ENCODE results near the gene NKAIN2.

The NKAIN2 gene

GRCh38 chr6:124800222-124800621, 996.6 kb downstream of the NKAIN2 start:
- Histone ChIP-seq H3K27me3 (no peaks in the 10 kb centered on the region), H3K9me3 (no peaks in the 10 kb centered on the region), H3K4me1 (ENCODE audit: control insufficient read depth in 1 of 2, insufficient read depth in 1 of 2, low read depth in 1 of 2, low read length in 1 of 2) (no peaks in the 10 kb centered on the region), H3K27ac (no peak overlapping the region), H3K4me3 (ENCODE audit: low read depth in 1 of 2, low read length in 1 of 2) (no peak overlapping the region), H3K36me3 (no peaks in the 10 kb centered on the region)
- TF ChIP-seq CTCF (IDR thresholded peaks at IDR 0.05) = no peak

- Histone ChIP-seq H3K27me3 (no peaks in the 10 kb centered on the region), H3K36me3 (no peaks in the 10 kb centered on the region), H3K4me3 (ENCODE audit: low read depth in 1 of 2, low read length in 1 of 2) (no peak overlapping the region), H3K9me3 (no peaks in the 10 kb centered on the region), H3K27ac (no peak overlapping the region), H3K4me1 (ENCODE audit: control insufficient read depth in 1 of 2, insufficient read depth in 1 of 2, low read depth in 1 of 2, low read length in 1 of 2) (no peaks in the 10 kb centered on the region)
- TF ChIP-seq CTCF (IDR thresholded peaks at IDR 0.05) = no peak
Observed at GRCh38 chr6:124812067-124812466, 1008.4 kb downstream of the NKAIN2 start.

GRCh38 chr6:124819346-124819745, 1015.7 kb downstream of the NKAIN2 start:
- Histone ChIP-seq H3K9me3 (no peaks in the 10 kb centered on the region), H3K4me3 (ENCODE audit: low read depth in 1 of 2, low read length in 1 of 2) (peak overlapping the region in 1 of 2 experiments; percentile 7), H3K27me3 (no peaks in the 10 kb centered on the region), H3K27ac (peak overlapping the region; percentile 82), H3K4me1 (ENCODE audit: control insufficient read depth in 1 of 2, insufficient read depth in 1 of 2, low read depth in 1 of 2, low read length in 1 of 2) (peaks cover 11 to 17% of the 10 kb centered on the region in 2 experiments), H3K36me3 (no peaks in the 10 kb centered on the region)
- TF ChIP-seq CTCF (IDR thresholded peaks at IDR 0.05) = no peak

- TF ChIP-seq CTCF (IDR thresholded peaks at IDR 0.05) = no peak
- Histone ChIP-seq H3K4me3 (ENCODE audit: low read depth in 1 of 2, low read length in 1 of 2) (no peak overlapping the region), H3K4me1 (ENCODE audit: control insufficient read depth in 1 of 2, insufficient read depth in 1 of 2, low read depth in 1 of 2, low read length in 1 of 2) (peaks cover 11 to 17% of the 10 kb centered on the region in 2 experiments), H3K36me3 (no peaks in the 10 kb centered on the region), H3K27ac (no peak overlapping the region), H3K9me3 (no peaks in the 10 kb centered on the region), H3K27me3 (no peaks in the 10 kb centered on the region)
Observed at GRCh38 chr6:124822204-124822613, 1018.5 kb downstream of the NKAIN2 start.

GRCh38 chr6:124822721-124823120, 1019.1 kb downstream of the NKAIN2 start:
- TF ChIP-seq CTCF (IDR thresholded peaks at IDR 0.05) = no peak
- Histone ChIP-seq H3K4me1 (ENCODE audit: control insufficient read depth in 1 of 2, insufficient read depth in 1 of 2, low read depth in 1 of 2, low read length in 1 of 2) (peaks cover 11 to 17% of the 10 kb centered on the region in 2 experiments), H3K4me3 (ENCODE audit: low read depth in 1 of 2, low read length in 1 of 2) (no peak overlapping the region), H3K27me3 (no peaks in the 10 kb centered on the region), H3K9me3 (no peaks in the 10 kb centered on the region), H3K36me3 (no peaks in the 10 kb centered on the region), H3K27ac (no peak overlapping the region)
